Keratinocyte (primary cell): ENCODE measurements around the gene COL4A5.

Source experiments
- EZH2 ChIP-seq: IDR thresholded peaks from one replicate; pipeline ENCODE4 v1.6.1; 2012; ENCODE audit warnings: inconsistent platforms, mild to moderate bottlenecking, low read length, moderate library complexity
- TF ChIP-seq, protein P1 (sequence below), 3 experiments: IDR thresholded peaks in 1 of 3; conservative IDR thresholded peaks in 1 of 3; optimal IDR thresholded peaks in 1 of 3; 2 replicates in 2 of 3; 3 replicates in 1 of 3; pipeline versions ENCODE3 to v1.5.1; 2011; ENCODE audit warnings: low read length in 3 of 3, mild to moderate bottlenecking in 3 of 3, moderate library complexity in 2 of 3, control low read depth in 1 of 3, inconsistent platforms in 1 of 3; ENCODE audit not compliant: insufficient read depth in 2 of 3; ENCODE audit errors: extremely low read depth in 1 of 3

DNA sequence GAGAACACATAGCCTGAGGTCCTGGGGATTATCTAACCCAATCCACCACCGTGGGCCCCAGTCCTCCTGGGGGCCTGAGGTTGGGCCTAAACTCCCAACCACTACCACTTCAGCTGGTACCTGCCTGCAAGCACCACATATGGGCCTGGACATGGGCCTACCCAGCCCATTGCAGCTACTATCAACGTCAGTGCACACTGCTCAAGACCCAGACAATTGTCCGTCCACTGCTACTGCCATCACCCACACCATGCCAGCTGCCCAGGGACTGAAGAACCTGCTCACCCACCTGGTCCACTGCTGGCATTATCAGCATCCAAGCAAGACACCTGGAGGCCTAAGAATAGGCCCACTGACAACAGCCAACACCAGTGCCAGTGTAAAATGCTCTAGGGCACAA lies 88.1 kb downstream of the COL4A5 start:
- TF ChIP-seq EZH2, result no peak
- TF ChIP-seq, protein P1, sequence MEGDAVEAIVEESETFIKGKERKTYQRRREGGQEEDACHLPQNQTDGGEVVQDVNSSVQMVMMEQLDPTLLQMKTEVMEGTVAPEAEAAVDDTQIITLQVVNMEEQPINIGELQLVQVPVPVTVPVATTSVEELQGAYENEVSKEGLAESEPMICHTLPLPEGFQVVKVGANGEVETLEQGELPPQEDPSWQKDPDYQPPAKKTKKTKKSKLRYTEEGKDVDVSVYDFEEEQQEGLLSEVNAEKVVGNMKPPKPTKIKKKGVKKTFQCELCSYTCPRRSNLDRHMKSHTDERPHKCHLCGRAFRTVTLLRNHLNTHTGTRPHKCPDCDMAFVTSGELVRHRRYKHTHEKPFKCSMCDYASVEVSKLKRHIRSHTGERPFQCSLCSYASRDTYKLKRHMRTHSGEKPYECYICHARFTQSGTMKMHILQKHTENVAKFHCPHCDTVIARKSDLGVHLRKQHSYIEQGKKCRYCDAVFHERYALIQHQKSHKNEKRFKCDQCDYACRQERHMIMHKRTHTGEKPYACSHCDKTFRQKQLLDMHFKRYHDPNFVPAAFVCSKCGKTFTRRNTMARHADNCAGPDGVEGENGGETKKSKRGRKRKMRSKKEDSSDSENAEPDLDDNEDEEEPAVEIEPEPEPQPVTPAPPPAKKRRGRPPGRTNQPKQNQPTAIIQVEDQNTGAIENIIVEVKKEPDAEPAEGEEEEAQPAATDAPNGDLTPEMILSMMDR (optimal IDR thresholded peaks at IDR 0.05 in 1 of 3, IDR thresholded peaks at IDR 0.05 in 1 of 3, conservative IDR thresholded peaks at IDR 0.05 in 1 of 3; ENCODE audit: extremely low read depth in 1 of 3, insufficient read depth in 2 of 3, low read length in 3 of 3), result no peak
